ENCODE measurements around the gene SYPL2. TPM values are rescaled to one million over a fixed set of nuclear protein-coding genes. Genes with fewer than 3 reads are reported as not detected.

SYPL2 gene
- total RNA-seq, 2 experiments from 2014 or later = not detected

DNA sequence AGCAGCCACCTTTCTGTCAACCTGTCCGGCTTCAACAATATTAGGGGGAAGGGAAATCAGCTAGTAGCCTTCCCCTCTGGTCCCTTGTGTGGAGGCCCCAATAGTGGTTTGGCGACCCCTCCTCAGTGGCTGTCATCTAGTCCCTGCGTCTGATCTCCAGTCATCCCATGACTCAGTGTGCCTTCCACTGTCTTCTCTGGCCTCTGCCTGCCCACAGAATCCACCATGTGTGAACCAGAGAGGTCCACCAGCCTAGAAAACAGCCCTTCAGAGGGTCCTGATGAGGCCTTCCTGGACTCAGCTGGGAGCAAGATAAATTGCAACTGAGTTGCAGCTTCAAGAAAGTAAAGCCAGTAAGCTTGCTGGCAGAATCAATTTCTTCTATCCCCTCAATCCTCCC lies 13.6 kb downstream of the SYPL2 start:
- H3K4me1 ChIP-seq (ENCODE audit: insufficient read depth, low read length, poor library complexity, severe bottlenecking) = peaks cover 13% of the 10 kb centered on the region
- no peaks in the 10 kb centered on the region; the same call in 1 of the 2 replicates for H3K79me2 ChIP-seq (ENCODE audit: insufficient read depth, low read depth, low read length)
- no peak for DNase-seq (ENCODE audit: low spot score)
- H2AFZ ChIP-seq (ENCODE audit: low read length) = no peak overlapping the region
- H3K9me3 ChIP-seq (ENCODE audit: low read length) = no peaks in the 10 kb centered on the region
- H3K4me2 ChIP-seq (ENCODE audit: low read length) = no peak overlapping the region
- H4K20me1 ChIP-seq (ENCODE audit: insufficient read depth, low read length) = no peaks in the 10 kb centered on the region
- no peak for TF ChIP-seq EZH2phosphoT487 (IDR thresholded peaks at IDR 0.05; ENCODE audit: borderline replicate concordance, low read depth, low read length)
- TF ChIP-seq, protein P1, sequence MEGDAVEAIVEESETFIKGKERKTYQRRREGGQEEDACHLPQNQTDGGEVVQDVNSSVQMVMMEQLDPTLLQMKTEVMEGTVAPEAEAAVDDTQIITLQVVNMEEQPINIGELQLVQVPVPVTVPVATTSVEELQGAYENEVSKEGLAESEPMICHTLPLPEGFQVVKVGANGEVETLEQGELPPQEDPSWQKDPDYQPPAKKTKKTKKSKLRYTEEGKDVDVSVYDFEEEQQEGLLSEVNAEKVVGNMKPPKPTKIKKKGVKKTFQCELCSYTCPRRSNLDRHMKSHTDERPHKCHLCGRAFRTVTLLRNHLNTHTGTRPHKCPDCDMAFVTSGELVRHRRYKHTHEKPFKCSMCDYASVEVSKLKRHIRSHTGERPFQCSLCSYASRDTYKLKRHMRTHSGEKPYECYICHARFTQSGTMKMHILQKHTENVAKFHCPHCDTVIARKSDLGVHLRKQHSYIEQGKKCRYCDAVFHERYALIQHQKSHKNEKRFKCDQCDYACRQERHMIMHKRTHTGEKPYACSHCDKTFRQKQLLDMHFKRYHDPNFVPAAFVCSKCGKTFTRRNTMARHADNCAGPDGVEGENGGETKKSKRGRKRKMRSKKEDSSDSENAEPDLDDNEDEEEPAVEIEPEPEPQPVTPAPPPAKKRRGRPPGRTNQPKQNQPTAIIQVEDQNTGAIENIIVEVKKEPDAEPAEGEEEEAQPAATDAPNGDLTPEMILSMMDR (conservative IDR thresholded peaks at IDR 0.05; ENCODE audit: low read length) = no peak
- H3K27ac ChIP-seq (ENCODE audit: low read depth, low read length, poor library complexity, severe bottlenecking) = no peak overlapping the region
- intact Hi-C loops (cut with micrococcal nuclease; ENCODE audit: unreplicated experiment) = loop anchor here (5.0 kb wide), 1 partner anchor 198 kb away; the partner anchor contains the start of gene PSRC1
- H3K9me2 ChIP-seq (ENCODE audit: insufficient read depth, low read length) = no peaks in the 10 kb centered on the region
- POLR2A ChIA-PET = interaction anchor here (0.6 kb wide), 1 partner anchor 68 kb away, joined by 3 read pairs; no protein-coding TSS in a partner anchor
- CTCF ChIA-PET (ENCODE audit: unreplicated experiment) = no interaction called here
- no peaks in the 10 kb centered on the region for H3K36me3 ChIP-seq (ENCODE audit: insufficient read depth, low read length)
- H3K4me3 ChIP-seq (ENCODE audit: low read depth, low read length, poor library complexity, severe bottlenecking) = no peak overlapping the region
- no TSS peak for BruUV-seq (replicated peaks)

DNA sequence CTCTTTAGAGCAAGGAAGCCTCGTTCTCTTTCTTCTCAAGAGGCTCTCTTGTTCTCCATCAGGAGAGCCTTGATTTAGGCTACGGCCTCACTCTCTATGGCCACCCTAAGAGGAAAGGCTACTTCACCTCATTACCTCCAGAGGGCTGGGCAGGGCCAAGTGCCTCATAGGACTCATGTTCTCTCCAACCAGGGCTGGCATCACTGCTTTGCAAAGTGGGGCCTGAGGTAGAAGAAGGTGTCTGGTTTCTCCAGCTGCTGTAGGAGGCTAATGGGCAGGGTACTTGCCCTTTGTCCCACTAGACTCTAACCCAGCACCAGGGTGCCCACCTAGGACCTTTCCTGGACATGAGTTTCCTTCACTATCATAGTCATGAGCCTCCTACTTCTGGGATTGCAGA lies 15.3 kb downstream of the SYPL2 start:
- Histone ChIP-seq H2AFZ (ENCODE audit: low read length) (no peak overlapping the region), H3K9me3 (ENCODE audit: low read length) (no peaks in the 10 kb centered on the region), H3K4me1 (ENCODE audit: insufficient read depth, low read length, poor library complexity, severe bottlenecking) (peaks cover 18% of the 10 kb centered on the region), H3K9me2 (ENCODE audit: insufficient read depth, low read length) (no peaks in the 10 kb centered on the region), H3K4me3 (ENCODE audit: low read depth, low read length, poor library complexity, severe bottlenecking) (no peak overlapping the region), H3K4me2 (ENCODE audit: low read length) (no peak overlapping the region), H3K36me3 (ENCODE audit: insufficient read depth, low read length) (no peaks in the 10 kb centered on the region), H4K20me1 (ENCODE audit: insufficient read depth, low read length) (no peaks in the 10 kb centered on the region), H3K79me2 (ENCODE audit: insufficient read depth, low read depth, low read length) (no peaks in the 10 kb centered on the region; the same call in 1 of the 2 replicates), H3K27ac (ENCODE audit: low read depth, low read length, poor library complexity, severe bottlenecking) (no peak overlapping the region)
- no peak for TF ChIP-seq EZH2phosphoT487 (IDR thresholded peaks at IDR 0.05; ENCODE audit: borderline replicate concordance, low read depth, low read length)
- TF ChIP-seq, protein P1 (conservative IDR thresholded peaks at IDR 0.05; ENCODE audit: low read length) = no peak
- intact Hi-C loops (cut with micrococcal nuclease; ENCODE audit: unreplicated experiment) = loop anchor here (5.0 kb wide), 1 partner anchor 199 kb away; the partner anchor contains the start of gene PSRC1
- ChIA-PET CTCF (ENCODE audit: unreplicated experiment) (no interaction called here), POLR2A (interaction anchor here (0.6 kb wide), 1 partner anchor 482 kb away, joined by 4 read pairs; no protein-coding TSS in a partner anchor)
- DNase-seq (ENCODE audit: low spot score) = no peak
- BruUV-seq (replicated peaks) = no TSS peak

DNA sequence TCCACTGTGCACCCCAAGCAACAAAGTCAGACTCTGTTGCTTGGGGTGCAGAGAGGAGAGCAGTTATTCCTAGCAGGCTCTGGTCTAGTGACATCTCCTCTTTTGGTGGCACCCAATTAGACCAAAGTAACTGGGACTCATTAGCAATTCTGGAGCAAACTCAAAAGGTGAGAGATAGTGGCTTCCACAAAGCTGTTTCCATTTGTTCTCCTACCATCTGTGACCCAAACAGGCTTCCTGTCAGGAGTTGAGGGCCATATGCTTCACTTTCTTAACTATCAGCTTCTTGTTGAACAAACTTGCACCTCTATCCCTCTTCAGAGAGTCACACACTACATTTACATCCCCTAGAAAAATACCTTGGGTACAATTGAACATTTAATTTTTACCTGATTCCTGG lies 15.9 kb downstream of the SYPL2 start:
- Histone ChIP-seq H3K9me3 (ENCODE audit: low read length) (no peaks in the 10 kb centered on the region), H3K27ac (ENCODE audit: low read depth, low read length, poor library complexity, severe bottlenecking) (no peak overlapping the region), H3K36me3 (ENCODE audit: insufficient read depth, low read length) (no peaks in the 10 kb centered on the region), H2AFZ (ENCODE audit: low read length) (no peak overlapping the region), H3K4me1 (ENCODE audit: insufficient read depth, low read length, poor library complexity, severe bottlenecking) (peaks cover 18% of the 10 kb centered on the region), H3K79me2 (ENCODE audit: insufficient read depth, low read depth, low read length) (no peaks in the 10 kb centered on the region; the same call in 1 of the 2 replicates), H3K4me2 (ENCODE audit: low read length) (no peak overlapping the region), H4K20me1 (ENCODE audit: insufficient read depth, low read length) (no peaks in the 10 kb centered on the region), H3K4me3 (ENCODE audit: low read depth, low read length, poor library complexity, severe bottlenecking) (no peak overlapping the region), H3K9me2 (ENCODE audit: insufficient read depth, low read length) (no peaks in the 10 kb centered on the region)
- intact Hi-C loops (cut with micrococcal nuclease; ENCODE audit: unreplicated experiment) = loop anchor here (5.0 kb wide), 1 partner anchor 200 kb away; the partner anchor contains the start of gene PSRC1
- POLR2A ChIA-PET = interaction anchor here (0.6 kb wide), 2 partner anchors 483 to 677 kb away, joined by 4 to 5 read pairs; no protein-coding TSS in a partner anchor
- TF ChIP-seq, protein P1 (conservative IDR thresholded peaks at IDR 0.05; ENCODE audit: low read length) = no peak
- TF ChIP-seq EZH2phosphoT487 (IDR thresholded peaks at IDR 0.05; ENCODE audit: borderline replicate concordance, low read depth, low read length) = no peak
- no peak for DNase-seq (ENCODE audit: low spot score)
- no TSS peak for BruUV-seq (replicated peaks)
- CTCF ChIA-PET (ENCODE audit: unreplicated experiment) = no interaction called here
